AG10803 (cell line): ENCODE data around the gene TCTN3.

Experiments used
- DNase-seq: peaks from one replicate; pipeline ENCODE4 v3.0.0; 2010; ENCODE audit warnings: low read depth
- H3K4me3 ChIP-seq: 2 replicates; pipeline ENCODE4 v1.5.1; 2011; ENCODE audit warnings: mild to moderate bottlenecking, low read length, control low read depth
- CTCF ChIP-seq: conservative IDR thresholded peaks from 2 replicates; pipeline ENCODE4 v1.5.1; 2011; ENCODE audit warnings: mild to moderate bottlenecking, low read length, control low read depth, inconsistent platforms

Gene TCTN3

GRCh38 chr10:95706573-95706972, 12.8 kb upstream of the TCTN3 start:
- no peak for DNase-seq
- no peak overlapping the region for H3K4me3 ChIP-seq
- no peak for TF ChIP-seq CTCF

GRCh38 chr10:95698415-95698814, 4.7 kb upstream of the TCTN3 start:
- H3K4me3 ChIP-seq = no peak overlapping the region
- DNase-seq = no peak
- TF ChIP-seq CTCF = no peak

- no peak for DNase-seq
- no peak for TF ChIP-seq CTCF
- no peak overlapping the region for H3K4me3 ChIP-seq
Observed at GRCh38 chr10:95697429-95697828, 3.7 kb upstream of the TCTN3 start.

GRCh38 chr10:95694665-95695064, 938 bp upstream of the TCTN3 start:
- H3K4me3 ChIP-seq = no peak overlapping the region
- DNase-seq = no peak
- no peak for TF ChIP-seq CTCF

GRCh38 chr10:95693071-95693667, 558 bp downstream of the TCTN3 start:
- DNase-seq = peak; percentile 2
- TF ChIP-seq CTCF = no peak
- H3K4me3 ChIP-seq = peak overlapping the region; percentile 98

- H3K4me3 ChIP-seq = no peak overlapping the region
- DNase-seq = no peak
- no peak for TF ChIP-seq CTCF
Observed at GRCh38 chr10:95691281-95691680, 2.4 kb downstream of the TCTN3 start.

- DNase-seq = no peak
- no peak for TF ChIP-seq CTCF
- no peak overlapping the region for H3K4me3 ChIP-seq
Observed at GRCh38 chr10:95688648-95689047, 5.1 kb downstream of the TCTN3 start.
